GM23248 (cell line): ENCODE data around the gene PLAAT1.

ENCODE experiments used
- EZH2 ChIP-seq: fragments of 200-600 bp; sonication (generic); IDR thresholded peaks from 2 replicates; pipeline ENCODE4 v1.6.1; 2018; ENCODE audit warnings: antibody characterized with exemption, mild to moderate bottlenecking; ENCODE audit not compliant: insufficient read depth, poor library complexity, severe bottlenecking
- EZH2phosphoT487 ChIP-seq: fragments of 200-600 bp; sonication (generic); IDR thresholded peaks from 2 replicates; pipeline ENCODE4 v1.6.1; 2018; ENCODE audit warnings: antibody characterized with exemption, moderate library complexity, mild to moderate bottlenecking, low read depth; ENCODE audit not compliant: insufficient read depth

- TF ChIP-seq EZH2phosphoT487 (no peak), EZH2 (no peak)
Observed at GRCh38 chr3:193229851-193230420, 11.1 kb upstream of the PLAAT1 start.
